SK-N-SH treated with all-trans-retinoic acid at 6 μM for 48 hours (cell line): ENCODE measurements around the gene NDFIP1.

Experiments
- BACH2 ChIP-seq: fragments of 250-450 bp; sonication (Bioruptor Pico); IDR thresholded peaks from 2 replicates; pipeline ENCODE4 v1.9.0; 2021; ENCODE audit warnings: mild to moderate bottlenecking, borderline replicate concordance
- CREB5 ChIP-seq: fragments of 250-450 bp; sonication (Bioruptor Pico); IDR thresholded peaks from 2 replicates; pipeline ENCODE4 v1.5.1; 2020; ENCODE audit warnings: low read depth, mild to moderate bottlenecking, moderate library complexity
- OSR1 ChIP-seq: fragments of 250-450 bp; sonication (Bioruptor Pico); IDR thresholded peaks from 2 replicates; pipeline ENCODE4 v1.8.0; 2022; ENCODE audit warnings: moderate library complexity, mild to moderate bottlenecking, inconsistent platforms
- POU6F1 ChIP-seq: fragments of 250-450 bp; sonication (Bioruptor Pico); IDR thresholded peaks from 2 replicates; pipeline ENCODE4 v1.8.0; 2021; ENCODE audit warnings: low read depth, mild to moderate bottlenecking, moderate library complexity, borderline replicate concordance
- TOX ChIP-seq: fragments of 250-450 bp; sonication (Bioruptor Pico); IDR thresholded peaks from 2 replicates; pipeline ENCODE4 v1.8.0; 2021; ENCODE audit warnings: mild to moderate bottlenecking, moderate library complexity, borderline replicate concordance
- ZC3H10 ChIP-seq: fragments of 250-450 bp; sonication (Bioruptor Pico); IDR thresholded peaks from 2 replicates; pipeline ENCODE4 v1.5.1; 2021; ENCODE audit warnings: mild to moderate bottlenecking, moderate library complexity
- ZFP30 ChIP-seq: fragments of 450-650 bp; formaldehyde crosslinking; IDR thresholded peaks from 2 replicates; pipeline ENCODE4 v1.5.0; 2022; ENCODE audit warnings: mild to moderate bottlenecking, moderate library complexity
- ZNF565 ChIP-seq: fragments of 450-650 bp; formaldehyde crosslinking; conservative IDR thresholded peaks from 2 replicates; pipeline ENCODE4 v1.5.0; 2020; ENCODE audit warnings: low read depth, mild to moderate bottlenecking, moderate library complexity

GRCh38 chr5:142080248-142080647, 28.3 kb upstream of the NDFIP1 start:
- TF ChIP-seq BACH2 (no peak), ZNF565 (no peak), OSR1 (CRISPR knock-in tag) (no peak), CREB5 (CRISPR knock-in tag) (no peak), ZC3H10 (CRISPR knock-in tag) (no peak), ZFP30 (CRISPR knock-in tag) (no peak), TOX (no peak), POU6F1 (CRISPR knock-in tag) (no peak)
